Activated CD8-positive, alpha-beta memory T cell treated with anti-CD3 and anti-CD28 coated beads for 48 hours (primary cell): ENCODE measurements around the gene FAM171A2.
"Not testable (repeated sequence)": the region's sequence is repeated elsewhere in the genome, so short reads cannot be mapped to it uniquely, and the experiment has no call there.

Source experiments
- DNase-seq, 3 experiments: peaks; one replicate each; pipeline ENCODE4 v3.0.0-alpha.2; 2020; ENCODE audit warnings: low read depth in 2 of 3, low spot score in 2 of 3

FAM171A2 gene

GRCh38 chr17:44347206-44348055 lies 16.2 kb downstream of the FAM171A2 start:
- not testable (repeated sequence) for DNase-seq

- no peak for DNase-seq
Observed at GRCh38 chr17:44346064-44346844, 17.4 kb downstream of the FAM171A2 start.

GRCh38 chr17:44345454-44346026 lies 18.1 kb downstream of the FAM171A2 start:
- DNase-seq, result no peak

- DNase-seq, result peak in 2 of 3 experiments; percentile 55 to 74
Observed at GRCh38 chr17:44344939-44345453, 18.7 kb downstream of the FAM171A2 start, which contains the start of gene GRN. Gene GRN (plus strand): TSS chr17:44345302. CDS start chr17:44349165, 3,863 bp downstream.

- DNase-seq, result no peak
Observed at GRCh38 chr17:44343510-44344209, 20.0 kb downstream of the FAM171A2 start.

GRCh38 chr17:44340553-44340952 lies 23.1 kb downstream of the FAM171A2 start:
- DNase-seq, result not testable (repeated sequence)

- DNase-seq, result no peak
Observed at GRCh38 chr17:44338702-44339101, 25.0 kb downstream of the FAM171A2 start.

- DNase-seq, result no peak
Observed at GRCh38 chr17:44335968-44336367, 27.7 kb downstream of the FAM171A2 start.

- DNase-seq, result no peak
Observed at GRCh38 chr17:44335564-44335963, 28.1 kb downstream of the FAM171A2 start.

GRCh38 chr17:44334727-44335126 lies 28.9 kb downstream of the FAM171A2 start:
- DNase-seq, result no peak

GRCh38 chr17:44334315-44334714 lies 29.3 kb downstream of the FAM171A2 start:
- no peak for DNase-seq

GRCh38 chr17:44333371-44333770 lies 30.3 kb downstream of the FAM171A2 start:
- no peak for DNase-seq

GRCh38 chr17:44331249-44331760 lies 32.3 kb downstream of the FAM171A2 start:
- DNase-seq, result no peak

GRCh38 chr17:44330263-44330662 lies 33.4 kb downstream of the FAM171A2 start:
- not testable (repeated sequence) for DNase-seq

- DNase-seq, result not testable (repeated sequence)
Observed at GRCh38 chr17:44329516-44329915, 34.1 kb downstream of the FAM171A2 start.

- DNase-seq, result no peak
Observed at GRCh38 chr17:44327715-44328449, 35.8 kb downstream of the FAM171A2 start.

- DNase-seq, result peak; percentile 58 to 84 (median 81)
Observed at GRCh38 chr17:44326861-44327444, 36.7 kb downstream of the FAM171A2 start.

- DNase-seq, result peak; percentile 78 to 93 (median 92)
Observed at GRCh38 chr17:44324571-44325275, 38.9 kb downstream of the FAM171A2 start, which contains the start of gene SLC25A39. Gene SLC25A39 (minus strand): TSS chr17:44324823. CDS start chr17:44323562, 1,261 bp downstream.
